ENCODE measurements around the gene CDH22. TPM values are rescaled to one million over a fixed set of nuclear protein-coding genes. Genes with fewer than 3 reads are reported as not detected.

Gene CDH22
- total RNA-seq, 1 donor from 2014 or later = 0.13 TPM

GRCh38 chr20:46175127-46175494 is 133.2 kb downstream of the CDH22 start:
- peaks cover 37% of the 10 kb centered on the region for H3K27me3 Mint-ChIP-seq (ENCODE audit: insufficient read depth, low read depth)

GRCh38 chr20:46174469-46175126 is 133.7 kb downstream of the CDH22 start:
- peak; percentile 94 for DNase-seq (ENCODE audit: low spot score)
- Histone ChIP-seq H3K4me1 (no peaks in the 10 kb centered on the region), H3K4me2 (peak overlapping the region; percentile 68), H3K79me2 (ENCODE audit: low read depth) (no peaks in the 10 kb centered on the region), H2AFZ (replicated peaks) (peak overlapping the region; percentile 94), H3K27me3 (peaks cover 65% of the 10 kb centered on the region), H3F3A (ENCODE audit: low read depth) (peaks cover 10% of the 10 kb centered on the region), H3K4me3 (peak overlapping the region; percentile 30), H3K36me3 (no peaks in the 10 kb centered on the region), H3K9ac (no peak overlapping the region), H3K9me3 (ENCODE audit: low read depth) (no peaks in the 10 kb centered on the region), H4K20me1 (ENCODE audit: low read depth) (no peaks in the 10 kb centered on the region), H3K27ac (no peak overlapping the region)
- Mint-ChIP-seq H3K27me3 (ENCODE audit: insufficient read depth, low read depth) (peaks cover 39% of the 10 kb centered on the region), H3K27ac (no peak overlapping the region), H3K4me3 (peak overlapping the region; percentile 59), H3K4me1 (peaks cover 1% of the 10 kb centered on the region), H3K9me3 (no peaks in the 10 kb centered on the region), H3K36me3 (no peaks in the 10 kb centered on the region)
- TF ChIP-seq CTCF (IDR thresholded peaks at IDR 0.05) (peak; percentile 64), EZH2phosphoT487 (IDR thresholded peaks at IDR 0.05) (peak; percentile 56), EZH2 (IDR thresholded peaks at IDR 0.05) (no peak)

More at GRCh38 chr20:46175127-46175494, 133.2 kb downstream of the CDH22 start:
- H3K4me3 Mint-ChIP-seq = peak overlapping the region; percentile 59
- Histone ChIP-seq H4K20me1 (ENCODE audit: low read depth) (no peaks in the 10 kb centered on the region), H3K4me1 (no peaks in the 10 kb centered on the region), H3K27ac (no peak overlapping the region), H3K36me3 (no peaks in the 10 kb centered on the region), H3K79me2 (ENCODE audit: low read depth) (no peaks in the 10 kb centered on the region), H3K9ac (no peak overlapping the region), H3K27me3 (peaks cover 65% of the 10 kb centered on the region), H3K4me3 (peak overlapping the region; percentile 30), H3K4me2 (peak overlapping the region; percentile 68), H3F3A (ENCODE audit: low read depth) (peaks cover 10% of the 10 kb centered on the region), H2AFZ (replicated peaks) (peak overlapping the region; percentile 94), H3K9me3 (ENCODE audit: low read depth) (no peaks in the 10 kb centered on the region)
- TF ChIP-seq EZH2 (IDR thresholded peaks at IDR 0.05) = no peak
- no peak for TF ChIP-seq CTCF (IDR thresholded peaks at IDR 0.05)
- TF ChIP-seq EZH2phosphoT487 (IDR thresholded peaks at IDR 0.05) = no peak
- peaks cover 3% of the 10 kb centered on the region for H3K4me1 Mint-ChIP-seq
- no peak for DNase-seq (ENCODE audit: low spot score)
- no peak overlapping the region for H3K27ac Mint-ChIP-seq
- H3K9me3 Mint-ChIP-seq = no peaks in the 10 kb centered on the region
- no peaks in the 10 kb centered on the region for H3K36me3 Mint-ChIP-seq

DNA sequence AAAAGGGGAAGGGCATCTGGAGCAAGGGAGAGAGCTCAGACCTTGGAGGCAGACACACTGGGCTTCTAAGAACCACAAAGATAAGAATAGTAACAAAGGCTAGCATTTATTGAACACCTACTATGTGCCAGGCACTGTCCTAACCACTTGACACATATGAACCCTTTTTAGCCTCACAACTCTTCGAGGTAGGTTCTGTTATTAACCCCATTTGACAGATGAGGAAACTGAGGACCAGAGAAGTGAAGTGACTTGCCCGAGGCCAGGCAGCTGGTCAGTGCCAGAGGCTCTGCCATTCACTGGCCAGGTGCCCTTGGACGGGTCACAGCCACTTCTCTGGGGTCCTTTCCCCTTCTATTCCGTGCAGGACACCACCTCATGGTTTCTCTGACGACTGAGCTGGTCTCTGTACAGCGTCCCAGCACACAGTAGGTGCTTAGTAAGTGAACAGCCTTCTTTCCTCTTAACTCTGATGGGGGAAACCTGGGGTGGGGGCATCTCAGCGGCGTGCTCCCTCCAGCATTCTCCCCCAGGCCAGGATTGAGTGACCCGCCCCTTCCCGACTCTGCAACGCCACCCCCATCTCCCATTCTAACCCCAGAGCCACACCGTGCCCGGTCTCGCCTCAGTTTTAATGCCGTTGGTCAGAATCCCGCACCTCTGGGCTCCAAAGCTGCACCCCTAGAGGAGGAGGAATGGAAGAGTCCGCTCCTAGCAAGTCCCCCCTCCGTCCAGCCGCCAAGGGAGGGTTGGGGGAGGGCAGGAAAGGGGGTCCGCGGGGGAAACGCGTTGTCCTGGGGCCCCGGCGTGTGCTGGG is 134.4 kb downstream of the CDH22 start:
- Mint-ChIP-seq H3K9me3 (no peaks in the 10 kb centered on the region), H3K27ac (no peak overlapping the region), H3K36me3 (no peaks in the 10 kb centered on the region), H3K27me3 (ENCODE audit: insufficient read depth, low read depth) (peaks cover 41% of the 10 kb centered on the region), H3K4me1 (peaks cover 5% of the 10 kb centered on the region), H3K4me3 (peak overlapping the region; percentile 60)
- Histone ChIP-seq H2AFZ (replicated peaks) (peak overlapping the region; percentile 50), H4K20me1 (ENCODE audit: low read depth) (no peaks in the 10 kb centered on the region), H3K27ac (no peak overlapping the region), H3K4me3 (no peak overlapping the region), H3K79me2 (ENCODE audit: low read depth) (no peaks in the 10 kb centered on the region), H3F3A (ENCODE audit: low read depth) (peaks cover 10% of the 10 kb centered on the region), H3K27me3 (peaks cover 65% of the 10 kb centered on the region), H3K9ac (no peak overlapping the region), H3K4me1 (no peaks in the 10 kb centered on the region), H3K4me2 (peak overlapping the region; percentile 68), H3K9me3 (ENCODE audit: low read depth) (no peaks in the 10 kb centered on the region), H3K36me3 (no peaks in the 10 kb centered on the region)
- peak; percentile 29 for DNase-seq (ENCODE audit: low spot score)
- TF ChIP-seq CTCF (IDR thresholded peaks at IDR 0.05) = no peak
- TF ChIP-seq EZH2 (IDR thresholded peaks at IDR 0.05) = no peak
- no peak for TF ChIP-seq EZH2phosphoT487 (IDR thresholded peaks at IDR 0.05)
